Tibial nerve (tissue), 4 donors: ENCODE measurements around the gene C1orf105.

ENCODE experiments used
- EP300 ChIP-seq, 2 donors: sonication (generic); formaldehyde crosslinking; IDR thresholded peaks; one replicate each; pipeline ENCODE4 v1.6.1; 2017; ENCODE audit warnings: antibody characterized with exemption in 2 of 2, mild to moderate bottlenecking in 1 of 2
- TF ChIP-seq, protein P1 (sequence below), 5 experiments: fragments of 200-600 bp in 3 of 5; fragments of 450-650 bp in 2 of 5; sonication (generic) in 3 of 5; IDR thresholded peaks; one replicate each; pipeline ENCODE4 v1.5.1; 2016 to 2019; ENCODE audit warnings: antibody characterized with exemption in 5 of 5, mild to moderate bottlenecking in 3 of 5, moderate library complexity in 2 of 5

DNA sequence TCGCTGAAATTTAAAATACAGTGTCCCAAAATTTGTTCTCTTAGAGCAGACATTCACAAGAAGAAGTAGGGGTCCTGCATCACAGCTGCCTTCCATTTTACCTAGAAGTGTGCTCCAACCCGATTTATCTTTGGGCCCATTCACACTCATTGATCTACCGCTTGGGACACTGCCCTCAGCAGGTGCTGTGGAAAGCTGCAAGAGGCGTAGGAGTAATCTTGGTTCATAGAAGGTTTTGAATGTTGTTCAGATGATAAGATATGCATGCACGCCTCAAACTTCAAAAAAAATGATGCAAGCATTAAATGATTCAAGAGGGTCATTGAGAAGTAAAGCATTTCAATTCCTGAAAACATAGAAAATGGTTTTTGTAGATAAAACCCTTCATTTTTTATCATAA is 18.6 kb upstream of the C1orf105 start:
- TF ChIP-seq, protein P1, sequence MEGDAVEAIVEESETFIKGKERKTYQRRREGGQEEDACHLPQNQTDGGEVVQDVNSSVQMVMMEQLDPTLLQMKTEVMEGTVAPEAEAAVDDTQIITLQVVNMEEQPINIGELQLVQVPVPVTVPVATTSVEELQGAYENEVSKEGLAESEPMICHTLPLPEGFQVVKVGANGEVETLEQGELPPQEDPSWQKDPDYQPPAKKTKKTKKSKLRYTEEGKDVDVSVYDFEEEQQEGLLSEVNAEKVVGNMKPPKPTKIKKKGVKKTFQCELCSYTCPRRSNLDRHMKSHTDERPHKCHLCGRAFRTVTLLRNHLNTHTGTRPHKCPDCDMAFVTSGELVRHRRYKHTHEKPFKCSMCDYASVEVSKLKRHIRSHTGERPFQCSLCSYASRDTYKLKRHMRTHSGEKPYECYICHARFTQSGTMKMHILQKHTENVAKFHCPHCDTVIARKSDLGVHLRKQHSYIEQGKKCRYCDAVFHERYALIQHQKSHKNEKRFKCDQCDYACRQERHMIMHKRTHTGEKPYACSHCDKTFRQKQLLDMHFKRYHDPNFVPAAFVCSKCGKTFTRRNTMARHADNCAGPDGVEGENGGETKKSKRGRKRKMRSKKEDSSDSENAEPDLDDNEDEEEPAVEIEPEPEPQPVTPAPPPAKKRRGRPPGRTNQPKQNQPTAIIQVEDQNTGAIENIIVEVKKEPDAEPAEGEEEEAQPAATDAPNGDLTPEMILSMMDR (IDR thresholded peaks at IDR 0.05): no peak
- no peak for TF ChIP-seq EP300 (IDR thresholded peaks at IDR 0.05)
